ENCODE data around the gene C1GALT1. TPM values are rescaled to one million over a fixed set of nuclear protein-coding genes. Genes with fewer than 3 reads are reported as not detected.

The C1GALT1 gene
- total and polyA plus RNA-seq, 9 of the 15 experiments (the other 6 are each of a cell fraction or from before 2014, with no cell fraction given), result 5.0 to 33.2 (median 24.1) TPM

GRCh38 chr7:7201578-7202374, 19.4 kb downstream of the C1GALT1 start (continued):
- TF ChIP-seq CHD7 (IDR thresholded peaks at IDR 0.05; ENCODE audit: low read depth, low read length) (no peak), ZNF609 (CRISPR knock-in tag; IDR thresholded peaks at IDR 0.05; ENCODE audit: borderline replicate concordance) (no peak)

All from K562 (cell line).